HepG2 (cell line): Measurements from ENCODE around the gene DHX29. TPM values are rescaled to one million over a fixed set of nuclear protein-coding genes. Genes with fewer than 3 reads are reported as not detected.

Experiments
- ATAC-seq: fragments of 200-7000 bp; cut with Tn5 transposase; 3 replicates; pipeline ENCODE4 v1.9.1; 2020; ENCODE audit warnings: mild to moderate bottlenecking, moderate library complexity
- BruUV-seq: library from RNA; stranded (reverse); fragments of 400-500 nt; replicated peaks from 2 replicates; lab custom pipeline; 2021; lab: Mats Ljungman, UMichigan
- CTCF ChIA-PET: fragments of 300-600 bp; formaldehyde crosslinking; extraction: SDS; loops from one replicate; lab custom pipeline; 2021; ENCODE audit warnings: low total read pairs, inconsistent platforms, low intra/inter-chr PET ratio; lab: Yijun Ruan, JAX
- POLR2A ChIA-PET: fragments of 350-600 bp; sonication (Branson Sonifier 250); formaldehyde crosslinking; loops from one replicate; lab custom pipeline; 2020; ENCODE audit warnings: antibody characterized with exemption, inconsistent platforms; lab: Yijun Ruan, JAX
- DNase-seq: peaks from one replicate; pipeline ENCODE4 v3.0.0-alpha.2; 2015; ENCODE audit warnings: low spot score
- FAIRE-seq: peaks from 3 replicates; lab custom pipeline; 2011; peaks lifted over from hg19 to GRCh38; lab: Jason Lieb, UNC
- H2AFZ ChIP-seq: one replicate; pipeline ENCODE4 v1.6.1; 2011; ENCODE audit warnings: low read length, inconsistent platforms
- H3K27ac ChIP-seq: fragments of 300-600 bp; 3 replicates; pipeline ENCODE4 v1.8.0; 2011; ENCODE audit warnings: mixed run types, mild to moderate bottlenecking, mixed read lengths, low read length, inconsistent platforms; ENCODE audit not compliant: insufficient read depth; ENCODE audit errors: extremely low read length
- H3K27me3 ChIP-seq, 2 experiments: fragments of 200-600 bp in 1 of 2; 2 replicates in 1 of 2; 3 replicates in 1 of 2; pipeline versions ENCODE4 v1.6.0 to v1.8.0; 2011; ENCODE audit warnings: low read length in 2 of 2, mild to moderate bottlenecking in 2 of 2, moderate library complexity in 2 of 2, inconsistent platforms in 1 of 2; ENCODE audit not compliant: insufficient read depth in 2 of 2, control insufficient read depth in 1 of 2
- H3K36me3 ChIP-seq, 2 experiments: fragments of 200-600 bp in 1 of 2; replicated peaks in 1 of 2; 2 replicates in 1 of 2; 3 replicates in 1 of 2; pipeline versions ENCODE4 v1.5.1 to v1.8.0; 2011; ENCODE audit warnings: low read length in 2 of 2, inconsistent platforms in 1 of 2; ENCODE audit not compliant: insufficient read depth in 2 of 2, control insufficient read depth in 1 of 2
- H3K4me1 ChIP-seq: 2 replicates; pipeline ENCODE4 v1.5.1; 2012; ENCODE audit warnings: low read length, inconsistent platforms; ENCODE audit not compliant: insufficient read depth
- H3K4me2 ChIP-seq: 2 replicates; pipeline ENCODE4 v1.6.0; 2011; ENCODE audit warnings: low read depth, low read length, inconsistent platforms
- H3K4me3 ChIP-seq, 3 experiments: fragments of 200-600 bp in 1 of 3; sonication (generic), shearing (Covaris generic) in 1 of 3; replicated peaks in 1 of 3; 2 replicates each; pipeline ENCODE4 v1.5.1; 2011 to 2016; ENCODE audit warnings: low read length in 3 of 3, inconsistent platforms in 2 of 3, low read depth in 2 of 3, mild to moderate bottlenecking in 2 of 3, control low read depth in 1 of 3, mixed read lengths in 1 of 3; ENCODE audit not compliant: insufficient read depth in 1 of 3
- H3K79me2 ChIP-seq: one replicate; pipeline ENCODE4 v1.6.1; 2011; ENCODE audit warnings: low read length, inconsistent platforms; ENCODE audit not compliant: insufficient read depth
- H3K9ac ChIP-seq: 2 replicates; pipeline ENCODE4 v1.6.0; 2011; ENCODE audit warnings: mild to moderate bottlenecking, low read depth, low read length, inconsistent platforms; ENCODE audit not compliant: insufficient read depth
- H3K9me3 ChIP-seq: 2 replicates; pipeline ENCODE4 v1.5.1; 2012; ENCODE audit warnings: mild to moderate bottlenecking, low read length
- H4K20me1 ChIP-seq: 2 replicates; pipeline ENCODE4 v1.6.0; 2011; ENCODE audit warnings: inconsistent platforms, mild to moderate bottlenecking, low read length, moderate library complexity; ENCODE audit not compliant: insufficient read depth
- BORCS8-MEF2B ChIP-seq: sonication (generic); formaldehyde crosslinking; IDR thresholded peaks from 2 replicates; pipeline ENCODE4 v1.8.0; 2022; ENCODE audit warnings: mild to moderate bottlenecking, missing genetic modification reagents
- ETV6 ChIP-seq: sonication (generic); formaldehyde crosslinking; conservative IDR thresholded peaks from 2 replicates; pipeline ENCODE4 v1.4.0; 2020; ENCODE audit warnings: missing genetic modification reagents
- MAFF ChIP-seq: IDR thresholded peaks from 2 replicates; pipeline ENCODE4 v1.6.1; 2011; ENCODE audit warnings: low read depth, low read length, improper control_type of control experiment
- MAFG ChIP-seq: sonication (generic); formaldehyde crosslinking; IDR thresholded peaks from 2 replicates; pipeline ENCODE4 v1.5.1; 2020; ENCODE audit warnings: mild to moderate bottlenecking, missing genetic modification reagents
- MAFK ChIP-seq, 2 experiments: IDR thresholded peaks in 1 of 2; conservative IDR thresholded peaks in 1 of 2; 2 replicates each; pipeline ENCODE4 v1.6.1; 2011; ENCODE audit warnings: improper control_type of control experiment in 2 of 2, low read length in 2 of 2
- MTF1 ChIP-seq: sonication (generic); formaldehyde crosslinking; IDR thresholded peaks from 2 replicates; pipeline ENCODE4 v1.5.0; 2020; ENCODE audit warnings: missing genetic modification reagents
- ZNF562 ChIP-seq: sonication (generic); formaldehyde crosslinking; IDR thresholded peaks from 2 replicates; pipeline ENCODE4 v1.8.0; 2022; ENCODE audit warnings: missing genetic modification reagents, borderline replicate concordance
- WGBS: methylation state at CpG from one replicate; pipeline ENCODE4 v1.1.6; 2017; ENCODE audit warnings: low lambda C conversion rate; 5-methylcytosine and 5-hydroxymethylcytosine counted together
- in situ Hi-C: cut with HindIII; loops from 2 replicates; pipeline ENCODE4 v1.10.0; 2017; ENCODE audit warnings: low pct_unique_long_range_greater_than_20kb; ENCODE audit not compliant: extremely low pct_ligation_motif_present
- intact Hi-C: fragments of 100-400 bp; cut with micrococcal nuclease; formaldehyde crosslinking; loops from one replicate; pipeline ENCODE4 v1.10.0; 2022; ENCODE audit not compliant: unreplicated experiment
- polyA plus RNA-seq, 8 experiments: library from polyadenylated mRNA; depleted of rRNA in 3 of 8; stranded (reverse) in 7 of 8; unstranded in 1 of 8; fragments of >200 nt; fragmentation: Illumina TruSeq in 4 of 8; extraction: Trizol in 4 of 8; gene quantifications; 2 replicates each; pipeline versions ENCODE4 v1.2.1 to v1.2.3, GENCODE V29; 2011 to 2016; ENCODE audit warnings: low read depth in 4 of 8, missing spikeins in 1 of 8, mixed read lengths in 1 of 8; ENCODE audit not compliant: insufficient read depth in 1 of 8
- total RNA-seq, 5 experiments: library from RNA; depleted of rRNA; stranded (reverse); fragments of >200 nt; fragmentation: Illumina TruSeq; extraction: Trizol; gene quantifications; 2 replicates each; pipeline ENCODE4 v1.2.3, GENCODE V29; 2016; ENCODE audit warnings: low read depth in 1 of 5
- TF ChIP-seq, protein P1 (sequence below): sonication (generic); formaldehyde crosslinking; IDR thresholded peaks from 2 replicates; pipeline ENCODE4 v1.8.0; 2022; ENCODE audit warnings: missing genetic modification reagents, low read depth, mild to moderate bottlenecking, borderline replicate concordance
- TF ChIP-seq, protein P2 (sequence below): sonication (generic); formaldehyde crosslinking; IDR thresholded peaks from 2 replicates; pipeline ENCODE4 v1.5.1; 2020; ENCODE audit warnings: mild to moderate bottlenecking, moderate library complexity, missing genetic modification reagents

The DHX29 gene
- total and polyA plus RNA-seq, 2 of the 13 experiments (the other 11 are each of a cell fraction or from before 2014, with no cell fraction given): 1.9 to 22.0 TPM

DNA sequence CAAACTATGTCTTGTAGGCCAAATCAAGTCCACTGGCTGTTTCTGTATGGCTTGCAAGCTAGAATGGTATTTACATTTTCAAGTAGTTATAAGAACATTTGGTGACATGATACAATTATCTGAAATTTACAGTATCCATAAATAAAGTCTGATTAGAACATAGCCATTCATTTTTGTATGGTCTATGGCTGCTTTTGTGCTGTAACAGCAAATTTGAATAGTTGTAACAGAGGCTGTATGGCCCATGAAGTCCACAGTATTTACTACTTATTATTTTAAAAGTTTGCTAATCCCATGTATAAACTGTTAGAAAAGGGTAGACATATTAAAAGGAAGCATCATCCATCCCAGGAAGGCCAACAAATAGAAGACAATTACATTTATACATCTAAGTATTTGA, 17.7 kb downstream of the DHX29 start:
- ChIA-PET POLR2A (no interaction called here), CTCF (no interaction called here)
- ATAC-seq (no peak), DNase-seq (no peak), FAIRE-seq (no peak)
- Histone ChIP-seq H3K4me2 (no peak overlapping the region), H3K27ac (no peak overlapping the region), H3K4me3 (no peak overlapping the region), H2AFZ (no peak overlapping the region), H3K4me1 (no peaks in the 10 kb centered on the region), H4K20me1 (no peaks in the 10 kb centered on the region), H3K36me3 (peaks cover 5 to 57% of the 10 kb centered on the region in 2 experiments), H3K27me3 (no peaks in the 10 kb centered on the region), H3K79me2 (no peaks in the 10 kb centered on the region), H3K9ac (no peak overlapping the region), H3K9me3 (peaks cover 1% of the 10 kb centered on the region; the same call in 1 of the 2 replicates)
- in situ Hi-C loops (no loop called here), intact Hi-C loops (no loop called here)
- TF ChIP-seq MTF1 (CRISPR knock-in tag) (no peak), MAFF (0 out of 2 replicates have a peak, but pooled peaks have one; percentile 31), MAFG (no peak), MAFK (conservative IDR thresholded peaks at IDR 0.05 in 1 of 2, IDR thresholded peaks at IDR 0.05 in 1 of 2; ENCODE audit: low read length in 2 of 2) (peak; percentile 32 to 58; a peak in 3 of 4 replicates)
- TF ChIP-seq, protein P1, sequence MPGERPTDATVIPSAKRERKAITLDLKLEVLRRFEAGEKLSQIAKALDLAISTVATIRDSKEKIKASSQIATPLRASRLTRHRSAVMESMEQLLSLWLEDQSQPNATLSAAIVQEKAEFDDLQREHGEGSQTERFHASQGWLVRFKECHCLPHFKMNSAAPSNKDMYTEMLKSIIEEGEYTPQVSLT (CRISPR knock-in tag): no peak
- no TSS peak for BruUV-seq

DNA sequence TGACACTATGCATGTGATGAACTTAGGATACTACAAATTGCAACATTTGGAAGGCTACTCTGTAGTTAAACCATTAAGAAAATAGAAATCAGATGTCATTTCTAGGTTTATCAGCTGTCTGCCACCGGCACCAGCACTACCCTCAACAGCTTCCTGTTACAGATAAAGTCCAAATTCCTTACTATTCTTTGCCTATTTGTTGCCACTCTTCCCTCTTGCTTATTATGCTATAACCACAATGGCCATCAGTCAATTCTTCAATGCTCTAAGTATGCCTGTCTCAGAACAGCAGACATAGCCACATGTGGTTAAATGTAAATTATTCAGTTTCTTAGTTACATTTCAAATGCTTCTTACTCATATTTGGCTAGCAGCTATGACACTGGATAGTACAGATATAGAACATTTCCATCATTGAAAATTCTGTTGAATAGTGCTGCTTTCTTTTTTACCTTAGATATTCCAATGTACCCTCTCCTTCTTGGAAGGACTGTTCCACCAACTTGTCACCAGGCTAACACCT, 21.0 kb downstream of the DHX29 start:
- no peak overlapping the region for H2AFZ ChIP-seq
- DNase-seq: no peak
- CTCF ChIA-PET: no interaction called here
- H3K4me1 ChIP-seq: no peaks in the 10 kb centered on the region
- no peak overlapping the region for H3K27ac ChIP-seq
- BruUV-seq: no TSS peak
- H3K9me3 ChIP-seq: no peaks in the 10 kb centered on the region
- TF ChIP-seq ETV6 (no peak), BORCS8-MEF2B (no peak), ZNF562 (CRISPR knock-in tag) (no peak)
- TF ChIP-seq, protein P2, sequence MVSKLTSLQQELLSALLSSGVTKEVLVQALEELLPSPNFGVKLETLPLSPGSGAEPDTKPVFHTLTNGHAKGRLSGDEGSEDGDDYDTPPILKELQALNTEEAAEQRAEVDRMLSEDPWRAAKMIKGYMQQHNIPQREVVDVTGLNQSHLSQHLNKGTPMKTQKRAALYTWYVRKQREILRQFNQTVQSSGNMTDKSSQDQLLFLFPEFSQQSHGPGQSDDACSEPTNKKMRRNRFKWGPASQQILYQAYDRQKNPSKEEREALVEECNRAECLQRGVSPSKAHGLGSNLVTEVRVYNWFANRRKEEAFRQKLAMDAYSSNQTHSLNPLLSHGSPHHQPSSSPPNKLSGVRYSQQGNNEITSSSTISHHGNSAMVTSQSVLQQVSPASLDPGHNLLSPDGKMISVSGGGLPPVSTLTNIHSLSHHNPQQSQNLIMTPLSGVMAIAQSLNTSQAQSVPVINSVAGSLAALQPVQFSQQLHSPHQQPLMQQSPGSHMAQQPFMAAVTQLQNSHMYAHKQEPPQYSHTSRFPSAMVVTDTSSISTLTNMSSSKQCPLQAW: no peak
- H3K27me3 ChIP-seq: no peaks in the 10 kb centered on the region
- POLR2A ChIA-PET: no interaction called here
- intact Hi-C loops (no loop called here), in situ Hi-C loops (no loop called here)
- no peak for FAIRE-seq
- no peak overlapping the region for H3K4me3 ChIP-seq
- H3K4me2 ChIP-seq: no peak overlapping the region
- no peaks in the 10 kb centered on the region for H4K20me1 ChIP-seq
- H3K9ac ChIP-seq: no peak overlapping the region
- ATAC-seq: no peak
- WGBS: 95% methylated on average over 1 of the region's 1 CpG
- peaks cover 6 to 46% of the 10 kb centered on the region in 2 experiments for H3K36me3 ChIP-seq
- no peaks in the 10 kb centered on the region for H3K79me2 ChIP-seq
